Fibroblast of villous mesenchyme (primary cell): ENCODE measurements around the gene ZNF366. TPM values are rescaled to one million over a fixed set of nuclear protein-coding genes. Genes with fewer than 3 reads are reported as not detected.

ENCODE experiments used
- DNase-seq: peaks from one replicate; pipeline ENCODE4 v3.0.0-alpha.2; 2010; ENCODE audit warnings: low read depth
- H3K4me3 ChIP-seq: 2 replicates; pipeline ENCODE4 v1.5.1; 2011; ENCODE audit warnings: low read depth, mild to moderate bottlenecking, low read length
- CTCF ChIP-seq: IDR thresholded peaks from 2 replicates; pipeline ENCODE4 v1.5.1; 2012; ENCODE audit warnings: low read depth, mild to moderate bottlenecking, low read length; ENCODE audit not compliant: insufficient read depth
- total RNA-seq: library from RNA; depleted of rRNA; stranded (reverse); fragments of >200 nt; gene quantifications from 2 replicates; pipeline ENCODE4 v1.2.3, GENCODE V29; 2012

ZNF366 gene
- total RNA-seq, 1 donor = under 0.01 TPM

- H3K4me3 ChIP-seq = no peak overlapping the region
- TF ChIP-seq CTCF = no peak
- DNase-seq = no peak
These were observed 15.4 kb upstream of the ZNF366 start for GRCh38 chr5:72522607-72523006.

GRCh38 chr5:72519111-72519510 is 11.9 kb upstream of the ZNF366 start:
- no peak overlapping the region for H3K4me3 ChIP-seq
- no peak for TF ChIP-seq CTCF
- DNase-seq = no peak

GRCh38 chr5:72518001-72518683 is 10.9 kb upstream of the ZNF366 start:
- DNase-seq = no peak
- H3K4me3 ChIP-seq = no peak overlapping the region
- no peak for TF ChIP-seq CTCF

GRCh38 chr5:72516916-72517315 is 9.7 kb upstream of the ZNF366 start:
- no peak for TF ChIP-seq CTCF
- DNase-seq = no peak
- H3K4me3 ChIP-seq = no peak overlapping the region

- no peak for TF ChIP-seq CTCF
These were observed 8.0 kb upstream of the ZNF366 start for GRCh38 chr5:72515211-72515610.

GRCh38 chr5:72512593-72512860 is 5.3 kb upstream of the ZNF366 start:
- no peak for TF ChIP-seq CTCF
- DNase-seq = no peak
- H3K4me3 ChIP-seq = no peak overlapping the region

More at GRCh38 chr5:72515211-72515610, 8.0 kb upstream of the ZNF366 start:
- no peak overlapping the region for H3K4me3 ChIP-seq
- no peak for DNase-seq
